ENCODE results near the gene LGALS7B.
"Not testable (repeated sequence)": the region's sequence is repeated elsewhere in the genome, so short reads cannot be mapped to it uniquely, and the experiment has no call there.

The LGALS7B gene

DNA sequence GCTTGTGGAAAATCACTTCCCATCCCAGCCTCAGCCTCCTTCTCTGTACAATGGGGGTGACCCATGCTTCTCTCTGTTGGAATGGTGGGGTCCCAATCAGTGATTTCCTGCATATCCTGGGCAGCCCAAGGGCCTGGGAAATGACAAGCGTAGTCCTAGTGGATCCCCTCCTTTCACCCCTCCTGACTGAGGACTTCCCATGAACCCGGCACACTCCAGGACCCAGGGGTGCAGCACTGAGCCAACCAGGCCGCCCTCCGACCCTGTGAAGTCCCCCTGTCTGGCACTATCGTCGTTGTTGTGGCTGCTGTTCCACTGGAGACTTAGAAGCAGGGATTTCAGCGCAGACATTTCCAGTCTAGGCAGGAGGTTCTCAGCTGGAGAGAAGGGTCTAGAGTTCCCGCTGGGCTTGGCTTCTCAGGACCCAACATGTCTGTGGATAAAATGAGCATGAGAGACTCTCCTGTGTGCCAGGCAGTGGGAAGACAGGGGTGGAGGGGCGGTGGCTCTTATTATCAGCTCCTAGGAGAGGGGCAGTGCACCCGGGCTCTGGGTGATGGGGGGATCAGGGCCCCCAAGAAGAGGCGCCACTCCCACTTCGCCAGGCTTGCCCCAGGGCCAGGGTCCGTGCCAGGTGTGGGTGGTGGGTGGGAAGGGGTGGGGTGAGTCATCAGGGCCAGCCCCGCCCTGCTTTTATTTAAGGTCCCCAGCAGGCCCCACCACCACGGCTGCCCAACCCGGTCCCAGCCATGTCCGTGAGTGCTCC is at the start of gene LGALS7B:
Gene LGALS7B (plus strand): TSS at position 723 of the 766 bp plus-strand sequence. CDS start 27 bp downstream, at position 750.
- DNase-seq (ENCODE audit: low read depth) = no peak

DNA sequence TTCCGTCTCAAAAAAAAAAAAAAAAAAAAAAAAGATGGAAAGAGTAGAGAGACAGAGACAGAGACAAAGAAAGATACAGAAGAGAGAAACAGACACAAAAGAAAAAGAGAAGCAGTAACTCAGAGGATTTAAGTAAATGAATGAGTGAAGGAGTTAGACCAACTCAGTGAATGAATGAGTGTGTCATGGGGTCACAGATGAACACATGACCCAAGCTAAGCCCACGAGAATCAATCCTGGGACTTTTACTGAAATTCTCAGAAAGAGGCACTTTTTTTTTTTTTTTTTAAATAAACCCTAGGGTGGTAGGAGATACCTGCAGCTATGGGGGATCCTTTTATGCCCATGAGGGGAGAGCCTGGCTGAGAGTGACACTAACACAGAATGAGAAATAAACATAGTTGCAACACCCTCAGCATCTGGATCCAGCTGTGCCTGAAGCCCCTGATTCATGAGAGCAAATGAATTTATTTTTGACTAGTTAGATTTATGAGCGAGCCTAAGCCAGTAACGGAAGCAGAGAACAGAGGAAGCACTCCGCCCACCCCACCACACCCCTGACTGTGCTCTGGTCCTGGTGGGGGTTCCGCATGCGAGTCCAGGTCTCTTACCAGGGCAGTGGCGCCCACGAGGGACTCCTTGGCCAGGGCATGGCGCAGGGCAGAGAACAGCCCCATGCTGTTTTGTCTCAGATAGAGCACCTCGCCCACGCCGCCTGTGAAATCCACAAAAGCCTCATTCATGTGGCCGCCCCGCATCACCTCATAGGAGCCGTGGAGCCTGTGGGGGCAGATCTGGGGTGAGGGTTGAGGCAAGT is 49.4 kb upstream of the LGALS7B start:
- no peak for DNase-seq (ENCODE audit: low read depth)

DNA sequence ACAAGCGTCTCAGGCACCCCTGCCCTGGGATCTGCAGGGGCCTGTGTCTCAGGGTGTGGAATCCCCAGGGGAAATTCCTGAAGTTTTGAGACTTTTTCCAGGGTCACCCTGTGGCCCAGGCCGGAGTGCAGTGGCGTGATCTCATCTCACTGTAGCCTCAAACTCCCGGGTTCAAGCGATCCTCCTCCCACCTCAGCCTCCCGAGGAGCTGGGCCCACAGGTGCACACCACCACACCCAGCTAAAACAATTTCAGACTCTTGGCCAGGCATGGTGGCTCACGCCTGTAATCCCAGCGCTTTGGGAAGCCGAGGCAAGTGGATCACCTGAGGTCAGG is 48.8 kb upstream of the LGALS7B start:
- no peak for DNase-seq (ENCODE audit: low read depth)

DNA sequence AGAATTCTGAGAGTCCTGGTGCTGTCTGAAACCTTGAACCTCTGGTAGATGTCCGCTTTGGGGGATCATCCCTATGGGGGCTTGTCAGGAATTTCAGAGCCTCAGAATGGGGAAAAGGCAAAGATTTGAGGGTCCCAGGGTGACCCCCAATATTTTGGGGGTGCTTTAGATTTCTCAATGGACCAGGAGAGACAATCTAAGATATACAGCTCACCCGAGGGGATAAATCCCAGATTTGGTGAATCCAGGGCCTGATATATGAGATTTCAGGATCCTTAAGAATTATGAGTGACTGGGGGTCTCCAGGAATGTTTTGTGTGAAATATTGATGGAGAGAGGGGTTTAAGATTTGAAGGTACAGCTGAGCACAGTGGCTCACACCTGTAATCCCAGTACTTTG is 48.1 kb upstream of the LGALS7B start:
- no peak for DNase-seq (ENCODE audit: low read depth)

DNA sequence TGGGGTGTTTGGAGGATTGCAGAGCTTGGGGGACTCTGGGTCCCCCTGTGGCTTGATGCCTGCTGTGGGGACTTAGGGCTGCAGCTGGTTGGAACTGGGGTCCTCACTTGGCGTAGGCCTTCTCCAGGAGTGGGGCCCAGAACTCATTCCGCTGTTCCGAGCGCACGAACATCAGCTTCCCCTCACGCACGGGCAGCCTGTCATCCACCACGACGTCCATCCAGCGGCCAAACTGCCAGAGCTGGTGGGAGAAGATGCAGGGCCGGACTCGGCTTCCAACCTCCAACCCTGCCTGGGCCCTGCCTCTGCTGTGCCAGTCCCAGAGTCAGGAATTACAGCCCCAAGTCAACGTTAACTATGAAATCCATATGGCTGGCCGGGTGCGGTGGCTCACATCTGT is 47.3 kb upstream of the LGALS7B start:
- DNase-seq (ENCODE audit: low read depth) = no peak

DNA sequence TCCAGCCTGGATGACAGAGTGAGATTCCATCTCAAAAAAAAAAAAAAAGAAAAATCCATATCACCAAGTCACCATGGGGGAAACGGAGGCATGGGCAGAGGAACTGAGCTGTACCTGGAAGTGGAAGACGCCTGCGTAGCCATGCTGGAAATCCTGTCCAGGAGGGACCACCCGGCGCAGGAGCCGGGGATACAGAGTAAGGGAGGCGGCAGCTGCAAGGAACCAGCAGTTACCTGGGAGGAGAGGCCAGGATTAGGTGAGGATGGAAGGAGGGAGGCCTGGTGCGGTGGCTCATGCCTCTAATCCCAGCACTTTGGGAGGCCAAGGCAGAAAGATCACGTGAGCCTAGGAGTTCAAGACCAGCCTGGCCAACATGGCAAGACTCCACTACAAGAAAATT is 46.7 kb upstream of the LGALS7B start:
- DNase-seq (ENCODE audit: low read depth) = no peak

DNA sequence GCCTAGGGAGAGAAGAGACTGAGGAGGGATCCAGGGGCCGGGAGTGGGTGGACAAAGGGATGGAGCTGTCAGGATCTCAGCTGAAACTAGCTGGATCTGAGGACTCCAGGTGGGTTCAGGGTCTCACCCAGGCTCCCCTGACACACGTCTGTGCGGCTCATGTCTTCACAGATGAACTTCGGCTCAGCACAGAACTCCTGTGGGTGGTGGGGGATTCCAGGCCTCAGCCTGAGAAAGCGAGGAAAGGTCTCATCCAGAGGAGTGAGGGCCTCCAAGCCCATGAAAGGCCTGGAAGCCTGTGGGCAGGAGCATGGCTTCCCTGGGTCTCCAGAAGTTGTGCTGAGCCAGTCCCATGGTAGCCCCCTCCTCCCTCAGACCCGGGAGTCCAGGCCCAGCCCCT is 46.1 kb upstream of the LGALS7B start:
- DNase-seq (ENCODE audit: low read depth) = no peak

DNA sequence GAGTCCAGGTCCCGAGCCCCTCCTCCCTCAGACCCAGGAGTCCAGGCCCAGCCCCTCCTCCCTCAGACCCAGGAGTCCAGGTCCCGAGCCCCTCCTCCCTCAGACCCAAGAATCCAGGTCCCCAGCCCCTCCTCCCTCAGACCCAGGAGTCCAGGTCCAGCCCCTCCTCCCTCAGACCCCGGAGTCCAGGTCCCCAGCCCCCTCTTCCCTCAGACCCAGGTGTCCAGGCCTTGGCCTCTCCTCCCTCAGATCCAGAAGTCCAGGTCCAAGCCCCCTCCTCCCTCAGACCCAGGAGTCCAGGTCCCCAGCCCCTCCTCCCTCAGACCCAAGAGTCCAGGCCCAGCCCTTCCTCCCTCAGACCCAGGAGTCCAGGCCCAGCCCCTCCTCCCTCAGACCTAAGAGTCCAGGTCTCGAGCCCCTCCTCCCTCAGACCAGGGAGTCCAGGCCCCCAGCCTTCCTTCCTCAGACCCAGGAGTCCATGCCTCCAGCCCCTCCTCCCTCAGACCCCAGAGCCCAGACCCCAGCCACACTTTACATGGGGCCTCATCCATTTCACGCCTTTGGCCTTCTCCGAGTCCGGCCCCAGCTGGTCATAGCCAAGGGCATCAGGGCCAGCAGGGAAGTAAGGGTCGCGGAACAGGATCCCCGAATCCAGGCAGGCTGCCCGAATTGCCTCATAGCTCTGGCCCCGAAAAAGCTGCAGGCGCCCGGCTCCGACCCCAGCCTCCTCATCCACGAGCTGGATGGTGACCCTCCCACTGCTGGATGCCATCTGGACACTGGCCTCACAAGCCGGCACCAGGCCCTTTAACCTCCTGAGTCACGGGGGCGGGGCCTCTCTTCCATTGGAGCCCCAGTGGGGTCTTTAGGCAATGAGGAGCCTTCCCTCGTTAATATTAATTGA is 45.4 kb upstream of the LGALS7B start:
- no peak for DNase-seq (ENCODE audit: low read depth)

DNA sequence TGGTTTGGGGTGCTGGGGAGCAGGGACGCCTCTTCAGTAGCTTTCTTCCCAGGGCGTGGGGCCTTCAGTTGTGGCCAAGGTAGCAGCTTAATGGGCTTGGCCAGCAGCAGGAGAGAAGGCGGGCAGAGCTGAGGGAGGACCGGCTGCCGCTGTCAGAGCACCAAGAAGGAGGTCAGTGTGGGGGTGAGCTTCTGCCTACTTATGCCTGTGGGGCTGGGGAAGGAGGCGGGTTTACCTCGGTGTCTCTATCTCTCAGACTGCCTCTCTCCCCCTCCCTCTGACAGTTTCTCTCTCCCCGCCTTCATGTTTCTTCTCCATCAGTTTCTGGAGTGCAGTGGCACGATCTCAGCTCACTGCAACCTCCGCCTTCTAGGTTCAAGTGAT is 44.7 kb upstream of the LGALS7B start, which contains the start of gene CAPN12:
Gene CAPN12 (minus strand): TSS at position 177 of the 384 bp plus-strand sequence. CDS start 309 bp downstream, outside the sequence.
- no peak for DNase-seq (ENCODE audit: low read depth)

DNA sequence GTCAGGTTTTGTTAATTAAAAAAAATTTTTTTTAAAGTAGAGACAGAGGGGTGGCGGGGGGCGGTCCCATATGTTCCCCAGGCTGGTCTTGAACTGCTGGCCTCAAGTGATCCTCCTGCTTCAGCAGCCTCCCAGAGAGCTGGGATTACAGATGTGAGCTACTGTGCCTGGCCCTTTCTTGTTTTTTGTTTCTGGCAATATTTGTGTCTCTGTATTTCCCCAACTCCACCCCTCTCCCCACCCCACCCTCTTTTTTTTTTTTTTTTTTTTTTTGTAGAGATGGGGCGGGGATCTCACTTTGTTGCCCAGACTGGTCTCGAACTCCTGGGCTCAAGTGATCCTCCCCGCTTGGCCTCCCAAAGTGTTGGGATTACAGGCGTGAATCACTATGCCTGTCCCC is 44.1 kb upstream of the LGALS7B start:
- DNase-seq (ENCODE audit: low read depth) = no peak

DNA sequence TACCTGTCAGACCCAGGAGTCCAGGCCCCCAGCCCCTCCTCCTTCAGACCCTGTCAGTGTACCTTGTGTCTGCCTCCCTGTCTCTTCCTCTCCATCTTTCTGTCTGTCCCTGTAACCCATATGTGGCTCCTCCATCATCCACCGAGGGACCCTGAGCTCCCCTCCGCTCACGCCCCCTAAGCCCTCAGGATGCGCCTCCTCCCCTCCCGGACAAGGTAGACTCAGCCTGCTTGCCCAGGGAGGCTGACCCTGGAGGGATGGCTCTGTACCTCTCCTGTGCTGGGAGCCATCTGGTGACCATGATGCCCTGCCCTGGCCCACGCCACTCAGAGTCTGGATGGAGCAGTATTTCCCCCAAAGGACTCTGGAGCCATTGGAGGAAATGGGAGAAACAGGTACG is 43.7 kb upstream of the LGALS7B start:
- no peak for DNase-seq (ENCODE audit: low read depth)

DNA sequence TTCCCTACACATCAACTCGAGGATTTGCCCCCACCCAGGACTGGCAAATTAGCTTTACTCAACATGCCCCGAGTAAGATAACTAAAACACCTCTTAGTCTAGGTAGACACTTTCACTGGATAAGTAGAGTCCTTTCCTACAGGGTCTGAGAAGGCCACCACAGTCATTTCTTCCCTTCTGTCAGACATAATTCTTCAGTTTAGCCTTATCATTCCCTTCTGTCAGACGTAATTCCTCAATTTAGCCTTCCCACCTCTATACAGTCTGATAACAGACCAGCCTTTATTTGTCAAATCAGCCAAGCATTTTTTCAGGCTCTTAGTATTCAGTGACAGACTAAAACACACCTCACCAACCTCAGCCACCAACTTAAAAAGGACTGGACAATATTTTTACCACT is 35.2 kb upstream of the LGALS7B start:
- not testable (repeated sequence) for DNase-seq (ENCODE audit: low read depth)

DNA sequence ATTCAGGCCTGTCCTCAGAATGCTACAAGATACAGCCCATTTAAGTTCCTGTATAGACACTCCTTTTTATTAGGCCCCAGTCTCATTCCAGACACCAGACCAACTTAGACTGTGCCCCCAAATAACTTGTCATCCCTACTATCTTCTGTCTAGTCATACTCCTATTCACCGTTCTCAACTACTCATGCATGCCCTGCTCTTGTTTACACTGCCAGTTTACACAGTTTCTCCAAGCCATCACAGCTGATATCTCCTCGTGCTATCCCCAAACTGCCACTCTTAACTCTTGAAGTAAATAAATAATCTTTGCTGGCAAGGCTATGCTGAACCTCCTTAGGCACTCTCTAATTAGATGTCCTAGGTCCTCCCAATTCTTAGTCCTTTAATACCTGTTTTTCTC is 34.8 kb upstream of the LGALS7B start:
- DNase-seq (ENCODE audit: low read depth) = not testable (repeated sequence)

DNA sequence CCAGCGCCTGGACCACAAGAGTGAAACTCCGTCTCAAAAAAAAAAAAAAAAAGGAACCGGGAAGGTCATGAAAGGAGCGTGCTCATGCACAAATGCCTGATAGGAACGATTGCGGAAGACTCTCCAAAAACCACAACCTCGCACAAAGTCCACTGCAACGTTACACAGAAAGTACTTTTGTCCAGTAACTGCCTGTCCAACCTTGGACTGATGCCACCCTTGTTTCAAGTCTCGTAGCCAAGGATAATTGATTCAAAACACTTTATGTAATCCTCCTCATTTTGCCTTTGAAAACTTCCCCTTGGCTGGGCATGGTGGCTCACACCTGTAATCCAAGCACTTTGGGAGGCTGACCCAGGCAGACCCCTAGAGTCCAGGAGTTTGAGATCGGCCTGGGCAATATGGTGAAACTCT is 29.4 kb upstream of the LGALS7B start:
- DNase-seq (ENCODE audit: low read depth) = peak; percentile 39

DNA sequence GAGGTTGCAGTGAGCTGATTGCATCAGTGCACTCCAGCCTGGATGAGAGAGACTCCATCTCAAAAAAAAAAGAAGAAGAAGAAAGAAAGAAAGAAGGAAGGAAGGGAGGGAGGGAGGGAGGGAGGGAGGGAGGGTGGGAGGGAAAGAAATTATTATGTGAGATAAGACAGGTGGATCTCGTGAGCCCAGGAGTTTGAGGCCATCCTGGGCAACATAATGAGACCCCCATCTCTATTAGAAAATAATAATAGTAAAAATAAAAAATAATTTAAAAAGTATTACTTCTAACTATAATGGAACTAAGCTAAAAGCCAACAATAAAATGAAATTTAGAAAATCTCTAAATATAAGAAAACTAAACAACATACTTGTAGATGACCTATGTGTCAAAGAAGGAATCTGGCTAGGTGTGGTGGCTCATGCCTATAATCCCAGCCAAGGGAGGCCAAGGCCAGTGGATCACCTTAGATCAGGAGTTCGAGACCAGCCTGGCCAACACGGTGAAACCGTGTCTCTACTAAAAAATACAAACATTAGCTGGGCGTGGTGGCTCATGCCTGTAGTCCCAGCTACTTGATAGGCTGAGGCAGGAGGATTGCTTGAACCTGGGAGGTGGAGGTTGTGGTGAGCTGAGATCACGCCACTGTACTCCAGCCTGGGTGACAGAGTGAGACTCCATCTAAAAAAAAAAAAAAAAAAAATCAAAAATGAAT is 28.0 kb upstream of the LGALS7B start:
- DNase-seq (ENCODE audit: low read depth) = not testable (repeated sequence)

DNA sequence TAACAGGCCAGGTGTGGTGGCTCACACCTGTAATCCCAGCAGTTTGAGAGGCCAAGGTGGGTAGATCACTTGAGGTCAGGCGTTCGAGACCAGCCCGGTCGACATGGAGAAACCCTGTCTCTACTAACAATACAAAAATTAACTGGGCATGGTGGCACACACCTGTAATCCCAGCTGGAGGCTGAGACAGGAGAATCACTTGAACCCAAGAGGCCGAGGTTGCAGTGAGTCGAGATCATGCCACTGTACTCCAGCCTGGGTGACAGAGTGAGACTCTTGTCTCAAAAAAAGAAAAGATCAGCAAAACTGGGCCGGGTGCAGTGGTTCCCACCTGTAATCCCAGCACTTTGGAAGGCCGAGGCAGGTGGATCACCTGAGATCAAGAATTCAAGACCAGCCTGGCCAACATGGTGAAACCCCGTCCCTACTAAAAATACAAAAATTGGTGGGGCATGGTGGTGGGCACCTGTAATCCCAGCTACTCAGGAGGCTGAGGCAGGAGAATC is 27.1 kb upstream of the LGALS7B start:
- DNase-seq (ENCODE audit: low read depth) = not testable (repeated sequence)

DNA sequence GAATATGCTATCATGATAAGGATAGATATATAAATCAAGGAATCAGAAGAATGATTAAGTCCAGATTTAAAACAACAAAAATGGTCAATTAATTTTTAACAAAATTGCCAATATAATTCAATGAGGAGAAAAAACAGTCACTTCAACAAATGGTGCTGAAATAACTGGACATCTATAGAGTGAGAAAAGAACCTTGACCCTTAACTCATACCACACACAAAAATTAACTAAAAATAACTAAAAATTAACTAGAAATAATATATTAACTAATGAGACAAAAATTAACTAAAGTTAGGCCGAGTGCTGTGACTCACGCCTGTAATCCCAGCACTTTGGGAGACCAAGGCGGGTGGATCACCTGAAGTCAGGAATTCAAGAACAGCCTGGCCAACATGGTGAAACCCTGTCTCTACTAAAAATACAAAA is 25.2 kb upstream of the LGALS7B start:
- DNase-seq (ENCODE audit: low read depth) = no peak

DNA sequence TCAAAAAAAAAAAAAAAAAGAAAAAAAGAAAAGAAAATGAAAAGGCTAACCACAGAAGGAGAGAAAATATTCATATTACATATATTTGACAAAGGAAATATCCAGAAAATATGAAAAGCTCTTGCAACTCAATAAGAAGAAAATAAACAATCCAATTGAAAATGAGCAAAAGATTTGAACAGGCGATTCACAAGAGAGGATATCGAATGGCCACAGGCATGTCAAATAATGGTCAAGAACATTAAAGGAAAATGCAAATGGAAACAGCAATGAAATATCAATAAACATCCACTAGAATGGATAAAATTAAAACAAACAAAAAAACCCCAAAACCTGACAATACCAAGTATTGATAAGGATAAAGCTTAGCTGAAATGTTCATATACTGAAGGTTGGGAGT is 23.8 kb upstream of the LGALS7B start:
- no peak for DNase-seq (ENCODE audit: low read depth)

DNA sequence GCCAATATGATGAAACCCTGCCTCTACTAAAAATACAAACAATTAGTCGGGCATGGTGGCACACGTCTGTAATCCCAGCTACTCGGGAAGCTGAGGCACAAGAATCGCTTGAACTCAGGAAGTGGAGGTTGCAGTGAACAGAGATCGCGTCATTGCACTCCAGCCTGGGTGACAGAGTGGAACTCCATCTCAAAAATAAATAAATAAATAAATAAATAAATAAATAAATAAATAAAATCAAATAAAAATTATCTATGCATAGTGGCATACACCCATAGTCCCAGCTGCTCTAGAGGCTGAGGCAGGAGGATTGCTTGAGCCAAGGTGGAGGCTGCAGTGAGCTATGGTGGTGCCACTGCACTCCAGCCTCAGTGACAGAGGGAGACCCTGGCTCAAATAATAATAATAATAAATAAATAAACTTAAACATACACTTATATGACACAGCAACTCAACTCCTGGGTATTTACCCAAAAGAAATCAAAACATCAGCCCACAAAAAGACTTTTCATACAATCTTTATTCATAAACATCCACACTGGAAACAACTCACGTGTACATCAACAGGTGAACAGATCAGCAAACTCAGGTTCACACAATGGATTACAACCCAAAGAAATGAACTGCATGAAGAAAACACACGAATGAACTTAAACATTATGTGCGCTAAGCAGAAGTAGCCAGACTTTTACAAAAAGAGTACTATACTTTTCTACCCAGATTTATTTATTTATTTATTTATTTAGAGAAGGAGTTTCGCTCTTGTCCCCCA is 22.5 kb upstream of the LGALS7B start:
- no peak for DNase-seq (ENCODE audit: low read depth)

DNA sequence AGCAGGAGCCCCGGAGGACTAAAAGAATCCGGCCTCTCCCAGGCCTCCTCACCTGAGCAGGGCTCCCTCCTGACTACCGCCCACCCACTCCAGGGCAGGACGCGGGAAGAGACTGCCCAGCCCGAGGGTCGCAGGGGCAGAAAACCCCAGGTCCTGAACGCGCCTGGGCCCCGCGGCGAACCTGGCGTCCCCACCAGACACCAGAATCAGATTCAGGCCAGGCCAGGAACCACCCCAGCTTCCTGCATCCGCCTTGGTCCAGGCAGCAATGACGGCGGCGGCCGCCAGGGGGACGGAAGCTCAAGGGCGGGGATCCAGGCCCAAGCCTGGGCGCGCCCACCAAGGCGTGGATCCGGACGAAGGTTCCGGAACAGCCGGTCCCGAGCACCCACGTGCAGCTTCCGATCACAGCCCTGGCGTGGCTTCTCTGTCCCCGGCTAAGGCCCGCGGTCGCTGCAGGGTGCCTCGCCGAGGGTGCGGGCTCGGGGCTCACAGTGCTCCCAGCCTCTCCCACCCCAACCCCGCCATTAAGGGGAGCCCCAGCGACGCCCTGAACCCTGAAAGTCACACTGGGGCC is 19.3 kb upstream of the LGALS7B start:
- peak; percentile 64 for DNase-seq (ENCODE audit: low read depth)
